HEK293T (cell line): ENCODE data around the gene IFT81.

Source experiments
- BHLHE40 ChIP-seq: fragments of 450-650 bp; IDR thresholded peaks from 2 replicates; pipeline ENCODE4 v1.6.1; 2016; ENCODE audit warnings: mild to moderate bottlenecking, moderate library complexity, borderline replicate concordance
- FOXK2 ChIP-seq: fragments of 450-650 bp; IDR thresholded peaks from 2 replicates; pipeline ENCODE4 v1.6.1; 2016; ENCODE audit warnings: mild to moderate bottlenecking
- FOXM1 ChIP-seq: fragments of 450-650 bp; IDR thresholded peaks from 2 replicates; pipeline ENCODE4 v1.6.1; 2017; ENCODE audit warnings: mild to moderate bottlenecking, borderline replicate concordance
- HDGF ChIP-seq: fragments of 450-650 bp; IDR thresholded peaks from 2 replicates; pipeline ENCODE4 v1.6.1; 2017; ENCODE audit warnings: antibody characterized with exemption, borderline replicate concordance
- NFRKB ChIP-seq: fragments of 450-650 bp; IDR thresholded peaks from 2 replicates; pipeline ENCODE4 v1.6.1; 2016; ENCODE audit warnings: mild to moderate bottlenecking, moderate library complexity
- SP1 ChIP-seq: fragments of 450-650 bp; IDR thresholded peaks from 2 replicates; pipeline ENCODE4 v1.6.1; 2017

DNA sequence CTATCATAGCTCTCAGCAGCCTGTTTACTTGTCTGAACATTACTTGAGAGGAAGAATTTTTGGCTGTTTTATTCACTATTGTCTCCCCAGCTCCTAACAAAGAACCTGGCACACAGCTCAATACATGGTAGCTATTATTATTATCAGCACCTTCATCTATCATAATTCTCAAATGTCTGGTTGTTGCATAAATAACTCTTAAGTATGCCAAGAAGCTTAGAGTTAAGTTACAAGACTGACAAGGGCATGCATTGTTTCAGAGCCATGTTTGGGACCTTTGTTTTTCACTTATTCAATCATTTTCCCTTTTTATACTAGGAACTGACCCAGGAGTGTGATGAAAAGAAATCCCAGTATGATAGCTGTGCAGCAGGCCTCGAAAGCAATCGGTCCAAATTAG lies 79.4 kb downstream of the IFT81 start:
- no peak for TF ChIP-seq FOXK2
- TF ChIP-seq BHLHE40, result no peak
- no peak for TF ChIP-seq SP1
- TF ChIP-seq NFRKB, result no peak
- no peak for TF ChIP-seq FOXM1
- no peak for TF ChIP-seq HDGF
